NCI-H1694 treated with DMSO at 0.1 percent for 48 hours (cell line): ENCODE measurements around the gene MFAP2.

Experiments used
- DNase-seq: peaks from one replicate; lab custom pipeline; 2025; lab: John Stamatoyannopoulos, UW

MFAP2 gene

DNA sequence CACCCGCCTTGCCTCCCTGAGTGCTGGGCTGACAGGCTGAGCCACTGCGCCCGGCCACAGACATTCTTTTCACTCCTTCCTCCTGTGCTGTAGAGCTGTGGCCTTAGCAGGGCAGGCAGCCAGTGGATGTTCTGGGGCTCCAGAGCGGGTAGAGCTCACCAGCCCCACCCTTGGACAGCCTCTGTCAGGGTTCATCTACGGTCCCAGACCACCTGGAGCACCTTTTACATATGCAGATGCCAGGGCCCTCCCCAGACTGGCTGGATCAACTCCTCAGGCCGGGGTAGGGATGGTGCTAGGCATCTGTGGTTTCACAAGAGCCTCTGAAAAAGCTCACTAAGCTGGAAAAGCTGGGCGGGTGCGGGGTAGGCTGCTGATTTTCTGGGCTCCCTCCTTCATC, 26.7 kb upstream of the MFAP2 start:
- no peak for DNase-seq

DNA sequence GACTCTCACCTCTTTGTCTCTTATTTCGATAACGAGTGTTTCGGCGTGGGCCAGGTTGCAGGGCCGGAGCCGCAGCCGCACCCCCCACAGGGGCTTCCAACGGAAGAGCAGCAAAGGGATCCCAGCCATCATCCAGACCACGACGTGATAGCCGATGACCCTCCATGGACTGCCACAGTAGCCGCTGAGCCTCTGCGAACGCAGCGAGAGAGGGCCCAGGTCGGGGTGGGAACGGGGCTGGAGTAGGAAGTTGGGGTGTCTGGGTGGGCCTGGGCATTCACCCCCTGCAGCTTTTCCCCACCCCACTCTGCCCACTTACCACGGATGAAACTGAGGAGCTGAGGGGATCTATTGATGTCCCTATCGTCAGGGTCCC, 24.9 kb upstream of the MFAP2 start:
- no peak for DNase-seq

DNA sequence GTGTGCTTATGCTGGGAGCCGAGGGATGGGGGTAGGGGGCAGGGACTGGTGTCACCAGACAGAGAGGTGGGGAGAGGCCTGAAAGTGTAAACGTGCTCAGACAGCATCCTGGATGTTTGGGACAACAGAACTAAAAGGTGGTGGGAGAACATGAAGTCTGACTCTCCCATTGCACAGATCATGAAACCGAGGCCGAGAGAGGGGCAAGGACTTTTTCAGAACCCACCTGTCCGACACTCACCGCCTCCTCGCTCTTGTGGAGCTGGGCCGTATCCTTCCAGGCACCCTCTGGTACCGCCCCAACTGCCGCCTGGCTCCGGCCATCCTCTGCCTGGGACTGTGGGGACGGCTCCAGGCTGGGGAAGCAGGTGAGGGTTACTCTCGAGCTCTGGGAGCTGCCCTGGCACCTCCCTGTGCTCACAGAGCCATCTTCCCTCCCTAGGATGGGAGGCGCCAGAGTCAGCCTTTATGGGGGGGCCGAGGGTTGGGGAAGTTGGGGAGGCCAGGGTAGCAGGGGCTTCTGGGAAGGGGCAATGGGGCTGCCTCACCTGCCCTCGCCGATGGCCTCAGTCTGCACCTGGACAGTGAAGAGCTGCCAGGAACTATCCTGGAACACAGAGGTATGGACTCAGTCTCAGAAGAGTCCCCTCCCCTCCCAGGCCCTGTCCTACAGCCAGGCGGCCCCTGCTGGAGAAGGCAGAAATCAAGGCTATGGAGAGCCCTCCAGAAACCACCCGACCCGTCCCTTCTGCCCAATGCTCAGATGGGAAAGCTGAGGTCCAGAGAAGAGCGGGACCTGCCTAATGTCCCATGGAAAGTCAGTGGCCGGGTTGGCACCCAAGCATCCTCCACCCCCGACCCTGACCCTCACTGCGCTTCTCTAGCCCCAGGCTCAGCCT, 24.3 kb upstream of the MFAP2 start:
- DNase-seq = no peak

DNA sequence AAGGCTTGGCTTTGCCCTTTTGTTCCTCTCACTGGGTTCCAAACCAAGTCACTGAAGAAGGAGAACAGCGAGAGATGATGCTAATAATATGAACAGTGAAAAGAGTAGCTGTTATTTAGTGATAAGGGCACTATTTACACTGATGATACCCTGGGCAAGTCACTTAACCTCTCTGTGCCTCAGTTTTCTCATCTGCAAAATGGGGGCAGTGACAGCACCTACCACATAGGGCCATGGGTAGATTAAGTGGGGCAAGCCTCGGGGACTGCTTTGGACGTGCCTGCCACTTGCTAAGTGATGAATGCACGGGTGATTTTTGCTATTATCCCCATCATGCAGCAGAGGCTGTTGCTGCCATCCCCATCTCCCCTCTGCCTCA, 22.1 kb upstream of the MFAP2 start:
- no peak for DNase-seq

DNA sequence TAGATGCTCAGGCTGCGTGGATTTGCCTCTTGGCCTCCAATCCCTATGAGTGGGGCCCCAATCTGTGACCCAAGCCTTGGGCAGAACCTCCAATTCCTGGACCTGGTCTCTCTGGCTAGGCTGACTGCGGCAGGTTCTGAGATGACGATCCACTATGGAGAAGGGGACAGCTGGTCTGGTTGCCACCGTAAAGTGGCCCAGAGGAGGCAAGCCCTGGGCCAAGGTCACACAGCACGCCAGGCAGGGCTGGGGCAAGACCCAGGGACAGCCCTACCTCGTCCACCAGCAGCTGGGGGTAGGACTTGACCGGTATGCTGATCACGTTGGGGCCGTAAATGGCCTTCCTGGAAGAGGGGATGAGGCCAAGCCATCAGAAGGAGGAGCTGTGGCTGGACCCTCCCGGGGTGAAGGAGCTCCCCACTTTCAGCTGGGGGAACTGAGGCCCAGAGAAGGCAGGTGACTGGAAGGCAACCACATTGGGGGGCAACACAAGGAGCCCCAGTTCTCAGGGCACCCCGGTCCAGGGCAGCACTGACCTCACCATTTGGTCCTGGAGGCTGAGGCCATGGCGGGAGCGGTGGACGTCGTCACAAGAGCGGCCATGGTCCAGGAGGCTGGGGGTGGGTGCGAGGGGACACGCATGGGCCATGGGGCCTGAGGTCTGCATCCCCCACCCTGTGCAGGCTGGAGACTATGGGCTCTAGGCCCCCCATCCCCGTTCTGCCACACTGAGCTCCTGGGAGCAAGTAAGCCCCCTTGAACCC, 21.5 kb upstream of the MFAP2 start:
- DNase-seq = no peak

DNA sequence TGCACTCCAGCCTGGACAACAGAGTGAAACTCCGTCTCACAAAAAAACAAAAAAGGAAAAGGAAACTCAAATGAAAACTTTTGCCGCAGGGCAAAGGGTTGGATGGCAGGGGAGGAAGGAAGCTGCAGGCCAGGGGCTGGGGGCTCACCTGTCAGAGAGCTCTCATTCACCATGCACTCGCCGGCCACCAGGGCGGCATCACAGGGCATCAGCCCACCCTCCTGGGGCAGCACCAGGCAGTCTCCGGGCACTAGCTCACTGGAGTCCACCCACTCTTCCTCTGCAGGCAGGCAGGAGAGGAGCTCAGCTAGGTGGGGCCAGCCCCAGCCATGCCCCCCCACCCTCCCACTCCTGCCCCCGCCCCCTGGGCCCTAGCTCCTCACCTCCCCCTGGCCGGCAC, 19.4 kb upstream of the MFAP2 start:
- DNase-seq = no peak

DNA sequence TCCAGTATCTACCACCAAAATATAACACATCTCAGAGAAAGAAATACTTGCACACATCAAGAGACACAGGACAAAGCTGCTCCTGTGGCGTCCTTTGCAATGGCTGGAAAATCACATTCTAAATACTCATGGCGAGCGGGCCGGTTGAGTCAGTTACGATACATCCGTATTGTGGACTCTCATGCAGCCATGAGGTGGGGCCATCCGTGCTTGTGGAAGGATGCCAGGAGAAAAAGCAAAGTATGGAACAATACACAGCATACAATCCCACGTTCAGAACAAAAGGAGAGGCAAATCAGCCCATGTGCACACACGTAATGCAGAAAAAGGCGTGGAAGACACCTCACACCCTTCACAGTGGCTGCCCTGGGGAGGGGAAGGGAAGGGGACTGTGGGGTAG, 18.2 kb upstream of the MFAP2 start:
- no peak for DNase-seq

DNA sequence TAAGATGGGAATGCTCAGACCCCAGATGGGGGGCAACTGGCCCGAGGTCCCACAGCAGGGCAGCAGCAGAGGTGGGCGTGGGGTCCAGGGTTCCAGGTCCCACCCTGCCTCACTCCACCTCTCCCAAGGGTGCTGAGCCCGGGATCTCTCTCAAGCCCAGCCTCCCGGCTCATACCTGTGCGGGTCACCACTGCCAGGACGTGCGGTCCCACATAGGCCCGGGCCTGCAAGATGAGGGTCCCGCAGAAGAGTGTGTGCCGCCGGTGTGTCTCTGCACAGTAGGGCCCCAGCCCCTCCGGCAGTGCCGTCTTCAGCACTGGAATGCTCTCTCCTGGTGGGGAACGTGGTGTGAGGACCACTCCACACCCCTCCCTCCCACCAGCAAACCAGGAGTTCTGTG, 16.4 kb upstream of the MFAP2 start:
- no peak for DNase-seq

DNA sequence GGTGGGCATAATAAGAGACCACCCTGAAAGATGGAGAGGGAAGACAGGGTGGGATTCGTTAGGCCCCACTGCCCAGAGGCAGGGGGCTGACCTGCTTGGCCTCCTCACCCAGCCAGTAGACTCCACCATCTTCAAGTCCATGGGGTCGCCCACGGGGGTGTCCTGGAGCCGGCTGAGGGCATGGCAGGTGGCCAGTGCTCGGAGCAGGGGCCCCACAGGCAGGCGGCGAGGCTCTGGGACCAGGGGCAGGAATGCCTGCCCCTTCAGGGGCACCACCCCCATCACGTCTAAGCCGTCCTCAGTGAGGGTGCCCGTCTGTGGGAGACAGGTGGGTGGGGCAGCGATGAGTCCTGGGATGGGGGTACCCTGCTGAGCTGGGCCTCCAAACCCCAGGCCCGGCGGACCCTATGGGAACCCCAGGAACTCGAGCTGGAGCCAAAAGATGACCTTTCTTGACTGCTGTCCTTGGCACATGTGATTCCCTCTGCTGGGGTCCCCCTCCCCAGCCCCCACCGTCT, 13.2 kb upstream of the MFAP2 start:
- no peak for DNase-seq

DNA sequence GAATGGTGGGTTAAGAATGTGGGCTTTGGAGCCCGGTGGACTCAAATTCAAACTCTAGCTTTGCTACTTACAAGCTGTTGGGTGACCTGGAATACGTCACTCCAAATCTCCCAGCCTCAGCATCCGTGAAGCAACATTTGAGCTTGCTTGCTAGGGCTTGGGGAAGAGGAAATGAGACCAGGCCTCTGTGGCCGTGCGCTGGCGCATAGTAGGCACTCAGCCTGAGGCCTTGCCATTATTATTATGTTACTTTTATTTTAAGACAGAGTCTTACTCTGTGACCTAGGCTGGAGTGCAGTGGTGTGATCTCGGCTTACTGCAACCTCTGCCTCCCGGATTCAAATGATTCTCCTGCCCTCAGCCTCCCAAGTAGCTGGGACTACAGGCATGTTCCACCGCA, 12.3 kb upstream of the MFAP2 start:
- no peak for DNase-seq

DNA sequence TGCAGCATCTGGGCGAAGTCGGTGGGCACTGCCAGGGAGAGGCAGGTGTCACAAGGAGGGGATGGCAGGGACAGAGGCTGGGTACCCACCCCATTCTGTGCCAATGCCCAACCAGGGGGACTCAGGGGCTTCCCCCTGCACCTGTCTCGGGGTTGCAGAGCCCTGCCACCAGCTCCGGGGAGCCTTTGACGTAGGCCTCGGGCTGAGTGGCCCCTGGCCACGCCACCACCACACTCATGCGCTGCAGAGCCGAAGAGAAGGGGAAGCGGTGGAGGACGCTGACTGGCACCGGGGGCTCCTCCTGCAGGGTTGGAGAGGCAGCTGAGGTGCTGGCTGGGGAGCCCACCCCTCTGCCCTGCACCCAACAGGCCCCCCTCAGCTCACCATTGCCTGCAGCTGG, 11.7 kb upstream of the MFAP2 start:
- no peak for DNase-seq

DNA sequence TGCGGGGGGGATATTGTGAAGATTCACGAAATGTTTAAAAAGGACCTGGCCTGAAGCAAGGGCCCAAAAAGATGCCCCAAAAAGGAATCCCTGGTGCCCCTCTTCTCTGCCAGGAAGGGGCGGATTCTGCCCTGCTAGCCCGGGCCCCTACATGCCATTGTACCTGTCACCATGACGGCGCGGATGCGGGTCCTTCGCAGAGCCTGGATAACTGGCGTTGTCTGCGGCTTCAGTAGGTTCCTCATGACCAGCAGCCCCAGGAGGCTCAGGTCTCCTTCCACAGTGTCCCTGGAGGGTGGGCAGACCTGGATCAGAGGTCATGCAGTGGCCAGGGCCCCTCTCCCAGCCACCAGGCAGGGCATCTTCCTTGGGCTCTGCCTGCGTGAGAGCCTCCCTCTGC, 11.2 kb upstream of the MFAP2 start:
- no peak for DNase-seq

DNA sequence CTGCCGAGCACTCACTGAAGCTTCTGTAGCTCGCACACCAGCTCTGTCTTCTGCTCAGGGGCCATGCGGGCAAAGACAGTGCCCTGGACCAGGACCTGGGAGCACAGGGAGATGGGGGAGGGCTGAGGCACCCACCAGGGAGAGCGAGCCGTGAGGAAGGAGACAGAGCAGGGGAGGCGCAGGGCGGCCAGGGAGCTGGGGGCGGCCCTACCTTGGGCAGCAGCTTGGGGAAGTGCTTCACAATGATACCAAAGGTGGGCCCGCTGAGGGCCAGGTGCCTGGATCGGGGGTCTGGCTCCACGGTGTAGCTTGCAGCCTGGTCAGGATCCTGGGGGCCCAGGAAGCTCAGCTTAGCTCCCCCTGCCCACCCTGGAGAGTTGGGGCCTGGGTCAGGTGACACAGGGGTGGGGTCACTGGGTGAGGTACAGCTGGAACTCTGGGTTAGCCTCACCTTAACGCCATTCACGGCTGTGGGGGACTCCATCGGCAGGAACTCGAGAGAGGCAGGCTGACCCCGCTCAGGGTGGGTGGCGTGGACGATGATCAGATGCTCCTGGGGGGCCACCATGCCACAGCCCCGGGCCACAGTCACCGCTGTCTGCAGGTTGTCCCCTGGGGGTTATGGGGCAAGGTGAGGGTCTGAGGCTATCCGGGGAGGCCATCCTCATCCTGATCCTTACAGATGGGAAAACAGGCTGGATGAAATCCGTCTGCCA, 9.4 kb upstream of the MFAP2 start:
- DNase-seq = no peak

DNA sequence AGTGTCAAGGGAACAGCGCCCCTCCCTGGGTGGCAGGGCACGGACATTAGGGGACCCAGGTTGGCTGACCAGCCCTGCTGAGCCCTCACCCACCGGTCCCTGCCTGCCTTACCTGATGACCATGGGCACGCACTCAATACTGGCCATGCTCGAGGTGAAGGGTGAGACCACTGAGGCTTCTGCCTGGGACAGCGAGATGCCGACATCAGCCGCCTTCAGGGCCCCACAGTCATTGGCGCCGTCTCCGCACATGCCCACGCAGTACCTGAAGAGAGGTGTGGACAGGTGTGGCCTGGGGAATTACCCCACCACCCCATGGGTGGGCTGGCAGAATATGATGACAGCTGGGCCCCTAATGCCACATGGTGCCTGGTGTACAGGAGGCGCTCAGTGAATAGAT, 7.8 kb upstream of the MFAP2 start:
- no peak for DNase-seq

DNA sequence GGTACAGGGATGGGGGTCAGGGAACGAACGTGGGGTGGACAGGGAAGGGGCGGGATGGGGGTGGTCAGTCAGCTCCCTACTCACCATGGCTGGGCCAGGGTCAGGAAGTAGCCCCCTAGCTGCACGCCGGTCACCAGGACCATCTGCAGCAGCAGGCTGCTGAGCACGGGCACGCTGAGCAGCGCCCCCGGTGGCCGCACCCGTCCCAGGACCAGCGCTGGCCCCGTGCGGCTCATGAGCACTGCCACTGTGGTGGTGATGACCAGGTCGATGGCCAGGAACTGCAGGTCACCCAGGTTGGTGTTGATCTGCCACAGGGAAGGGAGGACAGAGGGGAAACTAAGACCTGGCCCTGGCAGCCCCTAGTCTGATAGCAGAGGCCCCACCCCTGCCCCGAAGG, 6.5 kb upstream of the MFAP2 start:
- no peak for DNase-seq

DNA sequence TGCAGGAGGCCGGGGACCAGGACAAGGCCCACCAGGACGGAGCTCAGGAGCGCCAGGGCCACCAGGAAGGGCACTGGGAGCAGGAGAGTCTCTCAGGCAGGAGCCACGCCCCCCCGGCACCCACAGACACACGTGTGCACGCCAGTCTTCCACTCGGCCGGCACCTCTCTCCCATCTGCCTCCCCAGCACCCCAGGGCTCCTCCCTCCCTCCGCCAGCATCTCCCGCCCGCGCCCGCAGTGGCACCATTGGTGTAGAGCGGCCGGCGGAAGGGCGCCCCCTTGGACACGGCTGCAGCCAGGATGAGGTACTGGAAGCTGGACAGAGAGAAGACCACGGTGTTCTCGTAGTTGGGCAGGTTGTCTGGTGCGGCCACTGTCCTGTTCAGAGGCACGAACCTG, 6.1 kb upstream of the MFAP2 start:
- no peak for DNase-seq

DNA sequence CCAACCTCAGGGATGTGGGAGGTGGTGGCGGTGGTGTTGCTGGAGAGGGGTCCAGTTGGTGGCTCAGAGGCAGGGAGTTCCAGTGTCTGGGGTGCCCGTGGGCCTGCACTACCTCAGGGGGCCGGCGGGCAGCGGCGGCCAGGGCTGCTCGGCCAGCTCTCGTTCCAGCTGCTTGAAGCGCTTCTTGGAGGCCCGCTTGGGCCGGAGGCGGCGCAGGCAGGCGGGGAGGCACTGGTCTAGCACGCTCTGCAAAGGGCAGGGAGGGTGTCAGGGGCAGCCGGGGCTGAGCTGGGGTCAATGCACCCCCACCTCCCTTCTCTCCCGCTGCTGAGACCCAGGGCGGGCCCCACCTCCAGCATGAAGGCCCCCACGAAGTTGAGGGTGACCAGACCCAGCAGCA, 5.7 kb upstream of the MFAP2 start:
- DNase-seq = no peak

DNA sequence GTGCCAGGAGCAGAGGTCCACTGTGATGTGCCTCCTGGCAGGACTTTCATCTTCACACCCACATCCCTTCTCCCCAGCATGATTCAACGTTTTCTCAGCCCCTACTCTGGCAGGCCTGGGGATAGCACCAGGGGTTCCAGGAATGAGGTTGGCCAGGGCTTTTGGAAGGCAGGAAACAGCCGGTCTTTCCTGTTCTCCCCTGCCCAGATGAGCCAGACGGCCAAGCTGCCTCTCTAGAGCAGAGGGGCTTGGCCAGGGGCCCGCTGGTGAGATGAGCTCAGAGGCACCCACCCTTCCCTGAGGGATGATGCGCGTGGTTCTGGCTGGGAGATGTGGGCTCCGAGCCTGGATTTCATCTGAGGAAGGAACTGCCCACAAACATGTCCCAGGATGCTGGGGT, 4.3 kb upstream of the MFAP2 start:
- peak; percentile 37 for DNase-seq

DNA sequence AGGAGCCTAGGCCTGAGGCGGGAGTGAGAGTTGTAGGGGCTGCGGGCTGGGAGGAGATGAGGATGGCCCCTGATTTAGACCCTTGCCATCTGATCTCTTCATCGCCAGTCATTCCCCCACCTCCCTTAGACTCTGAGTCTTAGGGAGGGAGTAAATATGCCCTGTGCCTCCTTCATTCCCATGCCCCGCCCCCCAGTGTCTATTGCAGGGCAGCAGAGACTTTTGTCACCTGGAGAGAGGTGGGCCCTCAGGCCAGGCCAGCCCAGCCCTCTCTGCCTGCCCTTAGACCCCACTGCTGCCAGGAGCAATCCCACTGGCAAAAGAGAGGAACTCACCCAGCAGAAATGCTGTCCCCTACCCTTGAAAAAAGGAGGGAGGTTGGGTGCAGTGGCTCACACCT, 3.2 kb upstream of the MFAP2 start:
- DNase-seq = no peak

DNA sequence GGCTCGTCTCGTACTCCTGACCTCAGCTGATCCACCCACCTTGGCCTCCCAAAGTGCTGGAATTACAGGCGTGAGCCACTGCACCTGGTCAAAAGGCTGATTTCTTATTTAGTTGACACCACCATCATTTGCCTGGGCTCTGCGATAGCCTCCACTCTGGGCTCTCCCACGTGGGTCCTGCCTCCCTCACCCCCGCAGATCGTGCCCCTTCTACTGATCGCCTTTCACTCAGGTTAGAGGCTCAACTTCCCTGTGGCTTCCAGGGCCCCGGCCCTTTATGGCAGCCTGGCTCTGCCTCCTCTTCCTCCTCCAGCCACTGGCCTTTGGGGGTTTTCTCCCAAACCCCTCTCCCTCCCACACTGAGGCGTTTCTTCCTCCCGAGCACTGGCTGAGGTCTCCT, 2.5 kb upstream of the MFAP2 start:
- no peak for DNase-seq

DNA sequence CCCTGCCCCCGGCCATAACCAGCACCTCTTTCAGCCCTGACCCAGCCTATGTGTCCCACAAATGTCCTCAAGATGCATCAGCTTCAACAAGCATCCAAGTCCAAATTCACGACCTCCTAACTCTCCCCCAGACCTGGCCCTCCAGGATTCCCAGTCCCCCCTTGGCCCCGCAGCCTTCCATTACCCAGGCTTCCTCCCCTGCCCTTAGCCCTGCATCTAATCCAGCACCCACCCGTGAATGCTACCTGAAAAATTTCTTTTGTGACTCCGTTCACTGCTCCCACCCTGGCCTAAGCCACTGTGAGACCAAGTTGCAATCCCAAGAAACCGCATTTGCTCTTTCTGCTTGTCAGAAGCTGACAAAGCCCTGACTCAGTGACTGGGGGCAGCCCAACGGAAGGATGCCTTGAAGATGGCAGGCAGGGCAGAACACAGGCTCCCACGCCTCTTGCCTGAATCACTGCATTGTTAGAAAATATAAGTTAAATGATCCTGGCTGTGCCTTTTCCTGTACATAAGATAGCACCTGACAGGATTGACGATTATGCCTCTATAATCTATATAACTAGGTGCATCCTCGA, 939 bp upstream of the MFAP2 start:
- DNase-seq = no peak
